HG02938 (cell line): ENCODE data around the gene ATF4.

Experiments
- ATAC-seq: cut with Tn5 transposase; IDR thresholded peaks from one replicate; pipeline ENCODE4 v1.9.1; 2021; ENCODE audit warnings: mild to moderate bottlenecking, moderate library complexity; ENCODE audit not compliant: unreplicated experiment

ATF4 gene

GRCh38 chr22:39556970-39557841 lies 36.8 kb downstream of the ATF4 start:
- ATAC-seq, result no peak

GRCh38 chr22:39558254-39558727 lies 37.9 kb downstream of the ATF4 start:
- no peak for ATAC-seq

GRCh38 chr22:39558950-39559349 lies 38.6 kb downstream of the ATF4 start:
- ATAC-seq, result no peak

GRCh38 chr22:39559456-39560105 lies 39.2 kb downstream of the ATF4 start:
- no peak for ATAC-seq

GRCh38 chr22:39560127-39560526 lies 39.8 kb downstream of the ATF4 start:
- no peak for ATAC-seq

- ATAC-seq, result no peak
Measured at GRCh38 chr22:39562839-39563489, 42.6 kb downstream of the ATF4 start.

- ATAC-seq, result no peak
Measured at GRCh38 chr22:39563571-39564428, 43.4 kb downstream of the ATF4 start.

- no peak for ATAC-seq
Measured at GRCh38 chr22:39565414-39565944, 45.1 kb downstream of the ATF4 start.

- ATAC-seq, result no peak
Measured at GRCh38 chr22:39567135-39567946, 47.0 kb downstream of the ATF4 start.

- ATAC-seq, result no peak
Measured at GRCh38 chr22:39568278-39568981, 48.1 kb downstream of the ATF4 start.

- ATAC-seq, result no peak
Measured at GRCh38 chr22:39569066-39569465, 48.7 kb downstream of the ATF4 start.

GRCh38 chr22:39570226-39570625 lies 49.9 kb downstream of the ATF4 start:
- ATAC-seq, result no peak

- no peak for ATAC-seq
Measured at GRCh38 chr22:39570665-39571064, 50.3 kb downstream of the ATF4 start, which contains the start of gene CACNA1I. TSS of gene CACNA1I (plus strand) at chr22:39570753. CDS start at chr22:39570753, 0 bp downstream.

GRCh38 chr22:39571538-39571937 lies 51.2 kb downstream of the ATF4 start:
- ATAC-seq, result no peak
